ENCODE measurements around the gene SPIB. TPM values are rescaled to one million over a fixed set of nuclear protein-coding genes. Genes with fewer than 3 reads are reported as not detected.

The SPIB gene
- total and polyA plus RNA-seq, 2 of the 4 experiments (the other 2 are of a cell fraction) = not detected

DNA sequence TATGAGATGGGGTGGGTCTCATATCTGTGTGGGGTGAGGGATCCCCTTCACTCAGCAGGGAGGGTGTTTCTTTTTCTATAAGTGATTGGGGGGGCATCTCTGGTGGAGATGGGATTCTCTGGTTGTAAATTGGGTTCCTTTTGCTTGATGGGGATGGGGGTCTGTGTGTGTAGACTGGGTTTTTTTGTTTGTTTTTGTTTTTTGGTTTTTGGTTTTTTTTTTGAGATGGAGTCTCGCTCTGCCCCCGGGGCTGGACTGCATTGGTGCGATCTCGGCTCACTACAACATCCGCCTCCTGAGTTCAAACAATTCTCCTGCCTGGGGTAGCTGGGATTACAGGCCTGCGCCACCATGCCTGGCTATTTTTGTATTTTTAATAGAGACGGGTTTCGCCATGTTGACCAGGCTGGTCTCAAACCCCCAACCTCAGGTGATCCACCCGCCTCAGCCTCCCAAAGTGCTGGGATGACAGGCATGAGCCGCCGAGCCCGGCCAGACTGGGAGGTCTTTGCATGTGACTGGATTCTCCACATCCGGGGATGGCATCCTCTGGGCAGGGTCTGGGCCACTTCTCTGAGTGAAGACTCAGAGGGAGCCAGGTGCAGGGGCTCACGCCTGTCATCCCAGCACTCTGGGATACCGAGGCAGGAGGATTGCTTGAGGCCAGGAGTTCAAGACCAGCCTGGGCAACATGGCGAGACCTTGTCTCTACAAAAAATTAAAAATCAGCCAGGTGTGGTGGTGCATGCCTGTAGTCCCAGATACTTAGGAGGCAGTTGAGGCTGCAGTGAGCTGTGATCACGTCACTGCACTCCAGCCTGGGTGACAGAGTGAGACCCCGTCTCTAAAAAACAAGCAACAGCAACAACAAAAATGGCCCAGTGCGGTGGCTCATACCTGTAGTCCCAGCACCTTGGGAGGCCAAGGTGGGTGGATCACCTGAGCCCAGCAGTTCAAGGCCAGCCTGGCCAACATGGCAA lies 14.8 kb downstream of the SPIB start:
- no peak overlapping the region for H3K56ac ChIP-seq (ENCODE audit: extremely low read depth, insufficient read depth, low read length)
- no peak overlapping the region for H2BK5ac ChIP-seq (ENCODE audit: low read depth, low read length, poor library complexity, severe bottlenecking)
- H2AK5ac ChIP-seq (ENCODE audit: low read depth, low read length) = no peak overlapping the region
- H4K20me1 ChIP-seq (ENCODE audit: insufficient read depth, low read length) = no peaks in the 10 kb centered on the region
- no peak overlapping the region for H3K9ac ChIP-seq (ENCODE audit: low read depth, low read length)
- H3K23ac ChIP-seq (ENCODE audit: low read depth, low read length) = no peak overlapping the region
- in situ Hi-C loops (cut with MboI; ENCODE audit: low sequenced_read_pairs) (no loop called here), dilution Hi-C loops (cut with HindIII; ENCODE audit: low sequenced_read_pairs, unreplicated experiment) (no loop called here), intact Hi-C loops (cut with micrococcal nuclease) (no loop called here)
- H4K5ac ChIP-seq (ENCODE audit: low read depth, low read length) = no peak overlapping the region
- no peak overlapping the region for H2AK9ac ChIP-seq (replicated peaks; ENCODE audit: low read depth, low read length, poor library complexity)
- no peaks in the 10 kb centered on the region for H3K79me1 ChIP-seq (ENCODE audit: low read depth in 1 of 2, low read length in 2 of 2)
- no peak overlapping the region for H3K4me3 ChIP-seq (ENCODE audit: insufficient read depth, low read depth, low read length)
- H3K4me1 ChIP-seq (ENCODE audit: control insufficient read depth, insufficient read depth, low read length) = 0 out of 2 replicates have a peak, but pooled peaks cover 3% of the 10 kb centered on the region
- H3K4ac ChIP-seq (ENCODE audit: low read depth, low read length) = no peak overlapping the region
- no peak overlapping the region for H4K91ac ChIP-seq (ENCODE audit: insufficient read depth, low read depth, low read length)
- DNase-seq (no peak), ATAC-seq (ENCODE audit: low read depth) (no peak)
- no peak overlapping the region for H2BK120ac ChIP-seq (ENCODE audit: low read depth, low read length)
- H2BK15ac ChIP-seq (ENCODE audit: low read depth, low read length) = no peak overlapping the region
- no peaks in the 10 kb centered on the region for H3K9me3 ChIP-seq (ENCODE audit: control insufficient read depth, insufficient read depth, low read length)
- no peaks in the 10 kb centered on the region for H3K9me1 ChIP-seq (ENCODE audit: insufficient read depth, low read length)
- BruUV-seq (replicated peaks) = no TSS peak
- TF ChIP-seq, protein P1, sequence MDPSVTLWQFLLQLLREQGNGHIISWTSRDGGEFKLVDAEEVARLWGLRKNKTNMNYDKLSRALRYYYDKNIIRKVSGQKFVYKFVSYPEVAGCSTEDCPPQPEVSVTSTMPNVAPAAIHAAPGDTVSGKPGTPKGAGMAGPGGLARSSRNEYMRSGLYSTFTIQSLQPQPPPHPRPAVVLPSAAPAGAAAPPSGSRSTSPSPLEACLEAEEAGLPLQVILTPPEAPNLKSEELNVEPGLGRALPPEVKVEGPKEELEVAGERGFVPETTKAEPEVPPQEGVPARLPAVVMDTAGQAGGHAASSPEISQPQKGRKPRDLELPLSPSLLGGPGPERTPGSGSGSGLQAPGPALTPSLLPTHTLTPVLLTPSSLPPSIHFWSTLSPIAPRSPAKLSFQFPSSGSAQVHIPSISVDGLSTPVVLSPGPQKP (IDR thresholded peaks at IDR 0.05; ENCODE audit: borderline replicate concordance, low read depth, low read length) = no peak
- TF ChIP-seq RCOR1 (IDR thresholded peaks at IDR 0.05; ENCODE audit: insufficient replicate concordance, low read length) = no peak
- TF ChIP-seq, protein P2, sequence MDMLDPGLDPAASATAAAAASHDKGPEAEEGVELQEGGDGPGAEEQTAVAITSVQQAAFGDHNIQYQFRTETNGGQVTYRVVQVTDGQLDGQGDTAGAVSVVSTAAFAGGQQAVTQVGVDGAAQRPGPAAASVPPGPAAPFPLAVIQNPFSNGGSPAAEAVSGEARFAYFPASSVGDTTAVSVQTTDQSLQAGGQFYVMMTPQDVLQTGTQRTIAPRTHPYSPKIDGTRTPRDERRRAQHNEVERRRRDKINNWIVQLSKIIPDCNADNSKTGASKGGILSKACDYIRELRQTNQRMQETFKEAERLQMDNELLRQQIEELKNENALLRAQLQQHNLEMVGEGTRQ (IDR thresholded peaks at IDR 0.05; ENCODE audit: low read depth, low read length) = no peak
- TF ChIP-seq NFE2L2 (IDR thresholded peaks at IDR 0.05; ENCODE audit: low read depth, low read length) = no peak
- no peak for TF ChIP-seq RFX5 (IDR thresholded peaks at IDR 0.05; ENCODE audit: low read depth, low read length)
- no peak for TF ChIP-seq SMC3 (IDR thresholded peaks at IDR 0.05; ENCODE audit: low read depth, low read length)
- TF ChIP-seq MAZ (IDR thresholded peaks at IDR 0.05; ENCODE audit: borderline replicate concordance, low read depth, low read length) = no peak
- no peak for TF ChIP-seq BHLHE40 (IDR thresholded peaks at IDR 0.05; ENCODE audit: low read depth, low read length)
- no peak for TF ChIP-seq MXI1 (IDR thresholded peaks at IDR 0.05; ENCODE audit: borderline replicate concordance, low read depth, low read length)
- no peak for TF ChIP-seq FOS (IDR thresholded peaks at IDR 0.05; ENCODE audit: low read depth, low read length)
- TF ChIP-seq POLR2A (IDR thresholded peaks at IDR 0.05; ENCODE audit: low read depth, low read length) = no peak
- TF ChIP-seq CEBPB (IDR thresholded peaks at IDR 0.05; ENCODE audit: low read depth, low read length) = no peak
- TF ChIP-seq MAFK (IDR thresholded peaks at IDR 0.05; ENCODE audit: low read depth, low read length) = no peak
- TF ChIP-seq CHD1 (IDR thresholded peaks at IDR 0.05; ENCODE audit: low read depth, low read length) = no peak
- H3K4me2 ChIP-seq (ENCODE audit: low read depth, low read length) = no peak overlapping the region
- peaks cover 35% of the 10 kb centered on the region for H3K27me3 ChIP-seq (ENCODE audit: control insufficient read depth, insufficient read depth, low read length)
- H3K18ac ChIP-seq (ENCODE audit: low read depth, low read length) = no peak overlapping the region
- no peak overlapping the region for H3K27ac ChIP-seq (ENCODE audit: insufficient read depth, low read length)
- H4K8ac ChIP-seq (ENCODE audit: low read depth in 2 of 2, low read length in 2 of 2) = no peak overlapping the region
- no peak overlapping the region for H3K14ac ChIP-seq (replicated peaks; ENCODE audit: low read depth, low read length)
- no peaks in the 10 kb centered on the region for H3K36me3 ChIP-seq (ENCODE audit: control insufficient read depth, insufficient read depth, low read length)
- ChIA-PET POLR2A (ENCODE audit: unreplicated experiment) (no interaction called here), CTCF (no interaction called here)
- H2AFZ ChIP-seq (replicated peaks; ENCODE audit: low read length, poor library complexity) = no peak overlapping the region
- no peak overlapping the region for H2BK20ac ChIP-seq (ENCODE audit: low read depth, low read length)
- 81% methylated on average over 3 of the region's 19 CpGs; no CpG with 5 or more reads in 1 of the 2 experiments for WGBS, 2 experiments (ENCODE audit: extremely low coverage in 2 of 2, insufficient read length in 1 of 2)
